ENCODE results near the gene ZNF19. TPM values are rescaled to one million over a fixed set of nuclear protein-coding genes. Genes with fewer than 3 reads are reported as not detected.

The ZNF19 gene
- total RNA-seq, 1 donor from 2014 or later, result 2.1 TPM

DNA sequence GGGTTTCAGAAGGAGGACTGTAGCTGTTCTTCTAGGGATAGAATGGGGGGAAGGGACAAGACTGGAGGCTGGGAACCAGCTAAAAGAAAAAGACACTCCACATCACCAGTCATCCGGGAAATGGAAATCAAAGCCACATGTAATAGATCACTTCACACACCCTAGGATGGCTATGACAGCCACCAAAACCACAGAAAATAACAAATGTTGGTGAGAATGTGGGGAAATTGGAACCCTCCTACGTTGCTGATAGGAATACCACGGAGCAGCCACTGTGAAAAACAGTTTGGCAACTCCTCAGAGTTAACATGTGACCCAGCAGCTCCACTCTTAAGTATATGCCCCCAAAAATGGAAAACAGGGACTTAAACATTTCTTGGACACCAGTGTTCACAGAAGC is 49.6 kb downstream of the ZNF19 start:
- Mint-ChIP-seq H3K27ac (ENCODE audit: unreplicated experiment) (no peak overlapping the region), H3K9me3 (ENCODE audit: low read depth) (peaks cover 13% of the 10 kb centered on the region), H3K4me1 (ENCODE audit: low read depth) (no peaks in the 10 kb centered on the region), H3K4me3 (ENCODE audit: unreplicated experiment) (no peak overlapping the region), H3K36me3 (ENCODE audit: low read depth) (no peaks in the 10 kb centered on the region), H3K27me3 (ENCODE audit: low read depth) (peaks cover 3% of the 10 kb centered on the region)
- DNase-seq (ENCODE audit: low spot score), result no peak
- TF ChIP-seq, protein P1, sequence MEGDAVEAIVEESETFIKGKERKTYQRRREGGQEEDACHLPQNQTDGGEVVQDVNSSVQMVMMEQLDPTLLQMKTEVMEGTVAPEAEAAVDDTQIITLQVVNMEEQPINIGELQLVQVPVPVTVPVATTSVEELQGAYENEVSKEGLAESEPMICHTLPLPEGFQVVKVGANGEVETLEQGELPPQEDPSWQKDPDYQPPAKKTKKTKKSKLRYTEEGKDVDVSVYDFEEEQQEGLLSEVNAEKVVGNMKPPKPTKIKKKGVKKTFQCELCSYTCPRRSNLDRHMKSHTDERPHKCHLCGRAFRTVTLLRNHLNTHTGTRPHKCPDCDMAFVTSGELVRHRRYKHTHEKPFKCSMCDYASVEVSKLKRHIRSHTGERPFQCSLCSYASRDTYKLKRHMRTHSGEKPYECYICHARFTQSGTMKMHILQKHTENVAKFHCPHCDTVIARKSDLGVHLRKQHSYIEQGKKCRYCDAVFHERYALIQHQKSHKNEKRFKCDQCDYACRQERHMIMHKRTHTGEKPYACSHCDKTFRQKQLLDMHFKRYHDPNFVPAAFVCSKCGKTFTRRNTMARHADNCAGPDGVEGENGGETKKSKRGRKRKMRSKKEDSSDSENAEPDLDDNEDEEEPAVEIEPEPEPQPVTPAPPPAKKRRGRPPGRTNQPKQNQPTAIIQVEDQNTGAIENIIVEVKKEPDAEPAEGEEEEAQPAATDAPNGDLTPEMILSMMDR (IDR thresholded peaks at IDR 0.05), result no peak

DNA sequence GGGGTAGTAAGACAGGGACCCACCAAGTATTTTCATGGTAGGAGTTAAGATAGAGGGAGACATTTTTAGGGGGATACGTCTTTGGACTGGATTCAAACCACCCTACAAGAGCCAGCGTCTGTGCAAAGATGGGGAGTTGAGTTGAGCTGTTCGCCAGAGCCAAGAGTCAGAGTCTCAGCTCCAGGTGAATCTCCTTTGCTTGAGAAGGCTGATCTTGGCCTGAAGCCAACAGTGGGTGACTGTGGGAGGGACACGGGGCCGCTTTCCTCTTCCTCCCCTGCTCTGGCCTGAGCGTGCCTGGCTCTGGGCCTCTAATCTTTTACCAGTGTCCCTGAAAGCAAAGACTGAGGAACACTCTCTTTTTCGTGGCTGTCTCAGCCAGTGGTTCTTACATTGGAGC is 52.7 kb downstream of the ZNF19 start:
- no peaks in the 10 kb centered on the region for H3K36me3 Mint-ChIP-seq (ENCODE audit: low read depth)
- H3K27me3 Mint-ChIP-seq (ENCODE audit: low read depth), result peaks cover 3% of the 10 kb centered on the region
- DNase-seq (ENCODE audit: low spot score), result no peak
- H3K4me1 Mint-ChIP-seq (ENCODE audit: low read depth), result no peaks in the 10 kb centered on the region
- no peak overlapping the region for H3K27ac Mint-ChIP-seq (ENCODE audit: unreplicated experiment)
- TF ChIP-seq, protein P1 (IDR thresholded peaks at IDR 0.05), result no peak
- H3K4me3 Mint-ChIP-seq (ENCODE audit: unreplicated experiment), result no peak overlapping the region
- H3K9me3 Mint-ChIP-seq (ENCODE audit: low read depth), result no peaks in the 10 kb centered on the region

DNA sequence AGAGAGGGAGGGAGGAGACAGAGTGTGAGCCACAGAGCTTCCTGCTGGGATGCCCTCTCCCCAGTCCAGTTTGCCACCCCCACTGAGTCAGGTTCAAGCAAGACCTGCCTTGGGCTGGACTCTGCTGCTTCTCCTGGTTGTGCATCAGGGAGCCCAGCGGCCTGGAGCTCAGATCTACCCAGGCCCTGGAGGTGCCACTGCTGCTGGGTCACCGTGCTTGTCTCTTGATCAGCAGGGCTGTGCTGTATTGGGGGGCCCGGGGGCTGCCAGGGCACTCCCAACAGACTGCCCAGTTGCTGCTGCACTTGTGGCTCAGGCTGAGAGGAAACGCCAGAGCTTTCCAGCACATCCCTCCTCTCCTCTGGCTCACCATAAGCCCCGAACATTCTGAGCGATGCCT is 56.2 kb downstream of the ZNF19 start:
- Mint-ChIP-seq H3K27me3 (ENCODE audit: low read depth) (peaks cover 3% of the 10 kb centered on the region), H3K4me1 (ENCODE audit: low read depth) (no peaks in the 10 kb centered on the region), H3K36me3 (ENCODE audit: low read depth) (no peaks in the 10 kb centered on the region), H3K27ac (ENCODE audit: unreplicated experiment) (no peak overlapping the region), H3K9me3 (ENCODE audit: low read depth) (peaks cover 3% of the 10 kb centered on the region), H3K4me3 (ENCODE audit: unreplicated experiment) (no peak overlapping the region)
- DNase-seq (ENCODE audit: low spot score), result no peak
- TF ChIP-seq, protein P1 (IDR thresholded peaks at IDR 0.05), result no peak

DNA sequence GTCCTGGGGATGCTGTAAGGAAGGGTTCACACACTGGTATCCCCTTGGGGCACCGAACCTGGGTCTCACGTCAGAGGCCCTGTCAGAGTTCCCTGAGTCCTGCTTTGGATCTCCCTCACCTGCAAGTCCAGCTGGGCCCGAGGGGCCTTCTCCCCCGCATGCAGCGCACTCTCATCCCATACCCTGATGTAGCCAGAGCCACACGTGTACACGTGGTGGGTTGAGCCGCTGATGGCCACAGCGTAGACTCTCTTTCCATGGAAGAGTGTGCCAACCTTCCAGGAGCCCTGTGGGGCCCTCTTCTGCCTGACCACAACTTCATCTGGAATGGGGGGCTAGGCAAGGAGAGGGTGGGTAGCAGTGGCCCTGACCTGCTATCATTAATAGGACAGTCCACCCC is 57.1 kb downstream of the ZNF19 start:
- no peaks in the 10 kb centered on the region for H3K27me3 Mint-ChIP-seq (ENCODE audit: low read depth)
- DNase-seq (ENCODE audit: low spot score), result no peak

DNA sequence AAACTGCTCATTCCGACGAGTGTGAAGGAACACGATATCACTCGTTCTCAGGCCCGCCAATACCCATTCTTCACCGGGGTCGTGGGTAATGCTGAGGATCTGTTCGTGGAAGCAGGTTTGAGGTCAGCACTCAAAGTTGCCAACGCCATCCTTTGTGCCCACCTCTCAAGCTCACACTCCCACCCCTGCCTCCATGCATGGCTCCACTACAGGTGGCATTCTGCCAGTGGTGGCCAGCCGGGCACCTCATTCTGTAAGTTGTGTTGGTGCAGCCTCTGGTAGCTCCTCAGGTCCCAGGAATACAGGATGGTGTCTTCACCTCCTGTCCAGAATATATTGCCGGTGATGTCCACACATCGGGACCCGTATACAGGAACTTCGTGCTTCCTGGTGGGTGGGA is 57.9 kb downstream of the ZNF19 start:
- H3K4me1 Mint-ChIP-seq (ENCODE audit: low read depth), result peaks cover 11% of the 10 kb centered on the region
- no peak overlapping the region for H3K4me3 Mint-ChIP-seq (ENCODE audit: unreplicated experiment)
- H3K27me3 Mint-ChIP-seq (ENCODE audit: low read depth), result no peaks in the 10 kb centered on the region
- DNase-seq (ENCODE audit: low spot score), result no peak
- no peaks in the 10 kb centered on the region for H3K36me3 Mint-ChIP-seq (ENCODE audit: low read depth)
- peaks cover 3% of the 10 kb centered on the region for H3K9me3 Mint-ChIP-seq (ENCODE audit: low read depth)
- H3K27ac Mint-ChIP-seq (ENCODE audit: unreplicated experiment), result no peak overlapping the region
- TF ChIP-seq, protein P1 (IDR thresholded peaks at IDR 0.05), result no peak

More for the DNA sequence above, 57.1 kb downstream of the ZNF19 start:
- TF ChIP-seq, protein P1 (IDR thresholded peaks at IDR 0.05), result no peak
- H3K4me1 Mint-ChIP-seq (ENCODE audit: low read depth), result peaks cover 3% of the 10 kb centered on the region
- H3K9me3 Mint-ChIP-seq (ENCODE audit: low read depth), result peaks cover 3% of the 10 kb centered on the region
- no peaks in the 10 kb centered on the region for H3K36me3 Mint-ChIP-seq (ENCODE audit: low read depth)
- no peak overlapping the region for H3K4me3 Mint-ChIP-seq (ENCODE audit: unreplicated experiment)
- no peak overlapping the region for H3K27ac Mint-ChIP-seq (ENCODE audit: unreplicated experiment)
